HG03064 (cell line): Measurements from ENCODE around the gene FMNL3.

Source experiments
- ATAC-seq: cut with Tn5 transposase; IDR thresholded peaks from one replicate; pipeline ENCODE4 v1.9.1; 2021; ENCODE audit warnings: low read depth; ENCODE audit not compliant: unreplicated experiment

FMNL3 gene

GRCh38 chr12:49654715-49655114 is 52.5 kb downstream of the FMNL3 start:
- no peak for ATAC-seq

- ATAC-seq, result no peak
These were observed 54.2 kb downstream of the FMNL3 start for GRCh38 chr12:49652921-49653520.

GRCh38 chr12:49651855-49652254 is 55.4 kb downstream of the FMNL3 start:
- ATAC-seq, result no peak

GRCh38 chr12:49649892-49650291 is 57.3 kb downstream of the FMNL3 start:
- ATAC-seq, result no peak

- ATAC-seq, result no peak
These were observed 57.8 kb downstream of the FMNL3 start for GRCh38 chr12:49649445-49649844.

- no peak for ATAC-seq
These were observed 58.5 kb downstream of the FMNL3 start for GRCh38 chr12:49648712-49649003.

GRCh38 chr12:49647827-49648711 is 59.1 kb downstream of the FMNL3 start:
- no peak for ATAC-seq

GRCh38 chr12:49646871-49647654 is 60.1 kb downstream of the FMNL3 start:
- ATAC-seq, result no peak

GRCh38 chr12:49646331-49646830 is 60.8 kb downstream of the FMNL3 start:
- ATAC-seq, result no peak

GRCh38 chr12:49645146-49646039 is 61.8 kb downstream of the FMNL3 start:
- no peak for ATAC-seq

- ATAC-seq, result no peak
These were observed 62.6 kb downstream of the FMNL3 start for GRCh38 chr12:49644620-49644994.

- ATAC-seq, result no peak
These were observed 63.1 kb downstream of the FMNL3 start for GRCh38 chr12:49643961-49644619.

- no peak for ATAC-seq
These were observed 64.1 kb downstream of the FMNL3 start for GRCh38 chr12:49643135-49643534.

- no peak for ATAC-seq
These were observed 64.8 kb downstream of the FMNL3 start for GRCh38 chr12:49642370-49642802.

- ATAC-seq, result no peak
These were observed 65.3 kb downstream of the FMNL3 start for GRCh38 chr12:49641748-49642369.

GRCh38 chr12:49636979-49637755 is 70.0 kb downstream of the FMNL3 start:
- ATAC-seq, result no peak

GRCh38 chr12:49636574-49636973 is 70.6 kb downstream of the FMNL3 start:
- ATAC-seq, result no peak

GRCh38 chr12:49635656-49636055 is 71.5 kb downstream of the FMNL3 start:
- no peak for ATAC-seq

GRCh38 chr12:49635036-49635435 is 72.2 kb downstream of the FMNL3 start:
- ATAC-seq, result no peak
